Right ventricle myocardium superior (tissue), 1 donor: ENCODE measurements around the gene PRSS16. TPM values are rescaled to one million over a fixed set of nuclear protein-coding genes. Genes with fewer than 3 reads are reported as not detected.

Experiments
- ATAC-seq: fragments of 200-7000 bp; cut with Tn5 transposase; one replicate; pipeline ENCODE4 v1.9.1; 2020; ENCODE audit warnings: mild to moderate bottlenecking; ENCODE audit not compliant: poor library complexity
- DNase-seq: peaks from one replicate; pipeline ENCODE4 v3.0.0-alpha.2; 2020
- intact Hi-C: fragments of 100-400 bp; cut with DNase I; formaldehyde crosslinking; loops from one replicate; pipeline ENCODE4 v1.11.2; 2022
- total RNA-seq: library from RNA; stranded (reverse); fragmentation: NEBNext Ultra II Directional; extraction: Animal tissue kit (Norgen Biotek cat#: 25700); gene quantifications from one replicate; pipeline ENCODE4 v1.2.1, GENCODE V29; 2021
- donor health status: DM: no; HTN: yes; CAD: no; lungs with severe emphysema.

The PRSS16 gene
- total RNA-seq, 1 donor from 2014 or later = not detected

DNA sequence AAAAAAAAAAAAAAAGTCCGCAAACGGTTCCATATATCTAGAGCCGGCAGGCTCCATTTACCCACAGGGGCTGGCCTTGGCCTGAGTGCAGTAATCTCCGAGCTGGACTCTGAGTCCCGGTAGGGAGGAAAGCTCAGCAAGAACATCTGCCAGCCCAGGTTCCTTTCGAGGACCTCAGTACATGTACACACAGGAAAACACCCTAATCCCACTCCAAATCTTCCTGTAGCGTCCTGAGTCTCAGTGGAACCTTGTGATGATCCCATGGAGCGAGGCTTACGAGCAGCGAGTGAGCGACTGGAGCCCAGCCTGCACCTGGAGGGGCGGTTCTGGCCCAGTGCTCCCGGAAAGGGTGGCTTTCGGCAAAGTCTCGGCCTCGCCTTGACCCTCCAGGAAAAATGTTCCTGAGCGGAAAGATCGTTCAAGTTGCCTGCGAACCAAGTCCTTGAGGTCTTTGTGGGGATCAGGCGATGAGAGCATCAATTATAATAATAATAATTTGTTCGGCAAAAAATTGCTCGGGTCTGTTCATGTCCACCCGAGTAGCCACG lies 32.1 kb downstream of the PRSS16 start:
- DNase-seq (no peak), ATAC-seq (no peak)
- intact Hi-C loops = no loop called here

DNA sequence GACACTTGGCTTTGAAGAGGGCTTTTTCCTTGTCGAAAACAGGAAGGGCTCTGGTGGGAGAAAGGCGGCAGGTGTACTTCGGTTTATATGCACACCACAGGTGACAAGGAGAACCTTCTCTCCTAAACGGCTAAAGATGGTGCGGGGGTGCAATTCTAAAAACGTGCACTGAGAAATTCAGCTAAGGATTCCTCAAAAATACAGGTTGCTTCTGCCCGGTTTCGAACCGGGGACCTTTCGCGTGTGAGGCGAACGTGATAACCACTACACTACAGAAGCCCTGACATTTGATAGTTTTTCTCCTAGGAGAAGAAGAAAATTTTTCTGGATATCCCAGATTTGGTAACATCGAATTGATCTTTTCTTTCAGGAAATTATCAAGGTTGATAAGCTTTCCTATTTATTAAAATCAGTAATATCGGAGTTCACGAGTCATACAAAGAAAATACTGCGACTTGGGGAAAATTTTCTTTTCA lies 32.6 kb downstream of the PRSS16 start:
- DNase-seq = no peak
- intact Hi-C loops = no loop called here
- ATAC-seq = no peak

DNA sequence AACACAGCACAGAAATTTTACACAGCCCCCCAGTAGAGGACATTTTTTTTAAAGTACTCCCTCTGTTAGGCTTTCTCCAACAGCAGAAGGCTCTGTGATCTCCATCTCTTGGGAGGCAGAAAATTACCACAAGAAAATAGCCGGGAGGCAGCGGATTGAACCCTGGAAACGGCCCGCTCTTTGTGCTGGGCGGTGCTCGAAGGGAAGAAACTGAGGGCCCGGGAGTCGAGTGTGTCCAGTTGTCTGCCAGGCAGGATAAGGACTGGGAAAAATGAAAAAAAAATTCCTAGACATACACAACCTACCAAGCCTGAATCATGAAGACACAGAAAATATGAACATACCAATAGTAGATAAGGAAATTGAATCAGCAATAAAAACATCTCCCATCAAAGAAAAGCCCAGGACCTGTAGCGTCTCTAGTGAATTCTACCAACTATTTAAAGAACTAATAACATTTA lies 33.1 kb downstream of the PRSS16 start:
- intact Hi-C loops = no loop called here
- DNase-seq (no peak), ATAC-seq (no peak)

DNA sequence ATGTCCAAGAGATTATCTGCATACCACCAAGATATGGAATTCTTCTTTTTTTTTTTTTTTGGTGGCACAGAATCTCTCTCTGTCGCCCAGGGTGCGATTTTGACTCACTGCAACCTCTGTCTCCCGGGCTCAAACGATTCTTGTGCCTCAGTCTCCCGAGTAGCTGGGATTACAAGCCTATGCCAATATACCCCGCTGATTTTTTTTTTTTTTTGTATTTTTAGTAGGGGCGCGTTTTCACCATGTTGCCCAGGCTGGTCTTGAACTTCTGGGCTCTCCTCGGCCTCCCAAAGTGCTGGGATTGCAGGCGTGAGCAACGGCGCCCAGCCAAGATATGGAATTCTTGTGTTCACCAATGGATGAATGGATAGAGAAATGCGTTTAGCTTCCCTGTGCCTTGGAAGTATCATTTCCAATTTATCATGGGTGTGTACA lies 33.6 kb downstream of the PRSS16 start:
- no peak for DNase-seq
- ATAC-seq = no peak
- intact Hi-C loops = no loop called here

- DNase-seq = no peak
- intact Hi-C loops = no loop called here
- ATAC-seq = no peak
Measured at GRCh38 chr6:27281569-27281968, 34.1 kb downstream of the PRSS16 start.

DNA sequence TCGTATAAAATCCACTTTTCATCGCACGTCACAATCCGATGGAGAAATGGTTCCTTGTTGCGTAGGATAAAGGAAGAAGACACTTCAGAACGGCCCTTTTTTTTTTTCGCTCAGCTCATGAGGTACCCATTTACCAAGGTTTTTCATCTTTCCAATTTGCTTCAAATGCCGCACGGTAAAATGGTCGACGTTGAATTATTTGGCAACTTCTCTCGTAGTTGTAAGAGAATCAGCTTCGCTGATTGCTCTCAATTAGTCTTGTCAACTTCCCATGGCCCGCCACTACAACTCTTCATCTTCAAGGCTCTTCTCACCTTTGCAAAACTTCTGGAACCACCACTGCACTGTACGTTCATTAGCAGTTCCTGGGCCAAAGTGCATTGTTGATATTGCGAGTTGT lies 35.8 kb downstream of the PRSS16 start:
- DNase-seq = no peak
- ATAC-seq = no peak
- intact Hi-C loops = no loop called here

- ATAC-seq (no peak), DNase-seq (no peak)
- intact Hi-C loops = no loop called here
Measured at GRCh38 chr6:27286141-27286540, 38.6 kb downstream of the PRSS16 start.

DNA sequence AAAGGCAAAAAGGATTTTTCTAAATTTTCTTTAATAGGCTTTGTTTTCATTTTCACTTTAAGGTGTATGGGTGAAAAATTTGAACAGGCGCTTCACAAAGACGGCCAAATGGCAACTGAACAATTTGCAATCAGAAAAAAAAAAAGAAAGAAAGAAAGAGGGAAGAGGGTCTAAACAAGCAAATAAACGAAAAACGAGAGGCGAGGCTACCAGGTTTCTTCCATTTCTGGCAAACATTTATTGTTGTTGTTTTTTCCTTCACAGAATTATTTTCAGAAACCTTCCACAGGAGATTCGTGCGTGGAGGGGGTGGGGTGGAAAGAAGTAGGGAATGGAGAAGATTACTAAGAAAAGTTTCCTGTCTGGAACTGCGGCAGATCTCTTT lies 40.2 kb downstream of the PRSS16 start:
- ATAC-seq (no peak), DNase-seq (no peak)
- intact Hi-C loops = no loop called here

DNA sequence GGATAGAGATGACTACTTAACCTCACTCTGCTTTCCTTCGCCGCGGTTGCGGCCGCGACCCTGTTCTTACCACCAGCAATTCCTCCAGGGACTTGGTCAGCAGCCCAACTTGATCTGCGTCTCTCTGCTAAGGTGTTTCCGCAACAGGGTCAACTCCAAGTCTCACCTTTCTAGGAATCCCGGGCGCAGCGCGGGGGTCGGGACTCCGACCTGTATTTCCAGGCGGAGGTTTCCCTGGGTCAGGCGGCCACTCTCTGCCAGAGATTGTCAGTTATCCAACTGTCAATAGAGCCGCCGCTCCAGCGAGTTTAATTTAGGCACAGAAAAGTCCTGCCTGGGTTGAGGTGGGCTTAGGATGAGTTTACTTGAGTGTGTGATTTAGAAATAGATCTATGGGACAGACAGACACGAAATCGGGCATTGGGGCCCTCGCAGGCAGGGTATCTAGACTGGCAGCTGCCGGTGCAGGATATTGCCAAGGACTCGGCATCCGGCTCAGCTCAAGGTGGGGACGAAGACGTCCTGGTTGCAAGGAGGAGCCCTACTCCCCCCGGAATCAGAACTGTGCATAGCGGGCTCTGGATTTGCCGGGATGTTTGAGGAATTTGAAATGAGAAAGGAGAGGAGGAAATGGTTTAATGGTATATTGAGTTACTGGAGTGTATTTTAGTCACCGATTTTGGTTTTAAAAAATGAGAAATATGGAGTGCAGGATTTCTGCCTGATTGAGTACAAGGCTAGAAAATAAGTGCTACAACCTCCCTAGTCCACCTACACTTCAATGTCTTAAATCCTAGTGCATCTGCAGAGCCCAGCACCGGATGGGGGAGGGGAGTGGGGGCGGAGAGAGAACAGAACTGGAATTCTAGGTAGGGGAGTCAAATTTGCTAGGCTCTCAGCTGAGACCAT lies 40.9 kb downstream of the PRSS16 start:
- DNase-seq (no peak), ATAC-seq (no peak)
- intact Hi-C loops = no loop called here

DNA sequence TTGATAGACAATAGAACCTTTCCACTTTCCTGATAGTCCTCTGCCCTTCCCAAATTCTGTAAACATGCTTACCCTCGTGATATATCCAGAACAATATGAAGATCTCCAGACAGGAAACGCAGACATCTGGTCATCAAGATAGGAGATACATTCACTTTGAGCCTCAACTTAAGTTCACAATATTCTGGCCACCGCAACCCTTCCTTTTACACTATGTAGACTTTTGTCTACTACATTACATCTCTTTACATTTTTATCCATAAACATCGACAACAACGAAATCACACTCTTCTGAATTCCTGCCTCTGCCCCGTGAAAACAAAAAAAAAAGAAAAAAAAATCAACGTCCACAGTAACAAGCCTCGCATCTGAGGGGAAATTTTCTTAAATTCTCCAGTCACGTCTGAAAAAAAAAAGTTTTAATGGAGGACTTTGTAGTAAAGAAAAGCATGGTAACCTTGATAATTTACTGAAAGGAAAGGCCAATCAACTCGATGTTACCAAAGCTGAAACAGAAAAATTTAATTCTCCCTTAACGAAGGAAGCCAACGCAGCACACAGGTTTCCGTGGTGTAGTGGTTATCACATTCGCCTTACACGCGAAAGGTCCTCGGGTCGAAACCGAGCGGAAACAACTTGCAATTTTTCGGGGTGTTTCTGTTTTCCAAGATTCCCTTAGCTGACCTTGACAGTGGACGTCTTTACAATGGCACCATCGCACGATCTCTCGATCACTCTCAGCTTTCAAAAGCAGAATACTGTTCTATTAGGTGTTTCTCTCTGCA lies 42.8 kb downstream of the PRSS16 start:
- DNase-seq (no peak), ATAC-seq (no peak)
- intact Hi-C loops = no loop called here

DNA sequence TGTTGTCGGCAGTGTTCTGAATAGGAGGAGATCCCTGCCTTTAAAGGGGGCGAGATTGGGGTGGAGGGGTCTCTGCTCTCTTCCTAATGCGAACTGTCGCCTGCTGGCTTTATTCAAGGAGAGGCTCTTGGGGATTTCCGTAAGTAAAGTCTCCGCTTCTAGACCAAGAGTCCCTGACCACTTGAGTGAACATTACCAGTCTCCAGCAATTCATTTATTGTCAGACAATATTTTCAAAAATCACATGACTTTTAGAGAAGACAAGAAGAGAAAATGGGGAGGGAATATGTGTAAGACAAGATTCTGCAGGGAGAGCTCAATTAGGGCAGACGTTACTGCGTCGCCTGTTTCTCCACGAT lies 43.3 kb downstream of the PRSS16 start:
- ATAC-seq = no peak
- intact Hi-C loops = no loop called here
- DNase-seq = no peak

- intact Hi-C loops = no loop called here
- ATAC-seq = no peak
Measured at GRCh38 chr6:27293436-27294098, 46.1 kb downstream of the PRSS16 start.

DNA sequence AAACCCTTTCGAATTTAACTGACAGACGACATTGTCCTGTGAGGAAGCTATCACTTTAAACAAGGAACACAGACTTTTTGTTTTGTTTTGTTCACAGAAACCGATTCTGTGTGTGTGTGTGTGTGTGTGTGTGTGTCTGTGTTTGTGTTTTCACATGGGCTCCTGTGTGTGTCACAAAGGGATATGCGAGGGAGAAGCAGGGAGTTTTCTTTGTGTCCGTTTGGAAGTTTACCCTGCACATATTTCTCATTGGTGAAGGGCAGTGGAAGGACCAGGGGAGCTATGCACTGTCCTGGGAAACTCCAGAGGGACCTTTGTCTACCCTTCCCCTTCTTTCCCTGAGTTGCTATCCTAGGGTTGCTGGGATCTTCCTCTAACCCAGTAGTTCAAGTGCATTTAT lies 46.9 kb downstream of the PRSS16 start:
- intact Hi-C loops = no loop called here
- DNase-seq (no peak), ATAC-seq (no peak)

More at GRCh38 chr6:27293436-27294098, 46.1 kb downstream of the PRSS16 start:
- DNase-seq = no peak

DNA sequence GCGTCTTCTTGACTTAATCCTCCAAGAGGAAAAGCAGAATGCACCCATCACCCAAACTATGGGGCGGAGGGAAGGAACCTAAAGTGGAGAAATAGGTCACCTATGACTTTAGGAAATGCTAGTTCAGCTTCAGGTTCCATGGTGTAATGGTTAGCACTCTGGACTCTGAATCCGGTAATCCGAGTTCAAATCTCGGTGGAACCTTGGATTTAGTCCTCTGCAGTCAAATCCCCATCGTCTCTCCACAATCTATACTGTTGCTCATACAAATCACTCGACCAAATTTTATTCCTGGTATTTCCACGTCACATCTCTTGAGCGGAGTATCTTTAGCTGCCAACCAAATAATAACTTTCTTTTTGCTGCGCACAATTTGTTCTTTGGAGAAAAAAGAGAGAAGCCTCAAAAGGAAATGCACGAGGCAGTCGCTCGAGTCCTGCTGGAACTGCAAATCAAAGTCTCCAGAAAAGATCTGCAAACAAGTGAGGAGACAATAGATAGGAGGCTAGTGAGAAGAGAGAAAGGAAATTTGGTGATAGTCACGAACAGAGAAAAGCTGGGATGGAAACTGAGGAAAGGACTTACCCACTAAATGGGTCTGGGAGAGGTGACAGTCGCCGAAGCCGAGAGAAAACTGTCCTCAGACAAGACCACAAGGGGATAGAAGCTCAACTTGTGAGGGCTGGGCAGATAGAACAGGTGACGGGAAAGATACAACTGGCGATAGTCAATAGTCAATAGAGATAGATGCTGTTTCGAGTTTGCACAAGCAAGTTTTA lies 48.0 kb downstream of the PRSS16 start:
- DNase-seq (no peak), ATAC-seq (no peak)
- intact Hi-C loops = no loop called here

GRCh38 chr6:27296106-27296783 lies 48.7 kb downstream of the PRSS16 start:
- no peak for DNase-seq
- intact Hi-C loops = no loop called here
- ATAC-seq = no peak

DNA sequence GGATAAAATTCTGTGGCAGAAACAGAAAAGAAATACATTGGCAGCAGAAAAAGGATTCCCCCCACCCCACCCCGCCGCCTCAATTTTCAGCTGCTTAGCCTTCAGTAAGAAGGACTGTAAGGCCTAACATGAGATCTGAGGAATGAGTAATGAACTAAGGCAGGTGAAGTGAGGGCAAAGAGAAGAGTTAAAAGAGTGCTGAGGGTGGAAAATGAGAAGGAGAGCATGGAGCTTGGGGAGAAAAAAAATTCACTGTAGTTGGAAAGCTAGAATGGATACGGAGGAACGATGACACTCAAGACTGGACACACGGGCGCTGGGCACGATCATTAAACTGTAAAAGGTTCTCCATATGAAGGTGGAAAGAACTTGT lies 50.0 kb downstream of the PRSS16 start:
- DNase-seq = no peak
- no peak for ATAC-seq
- intact Hi-C loops = no loop called here

DNA sequence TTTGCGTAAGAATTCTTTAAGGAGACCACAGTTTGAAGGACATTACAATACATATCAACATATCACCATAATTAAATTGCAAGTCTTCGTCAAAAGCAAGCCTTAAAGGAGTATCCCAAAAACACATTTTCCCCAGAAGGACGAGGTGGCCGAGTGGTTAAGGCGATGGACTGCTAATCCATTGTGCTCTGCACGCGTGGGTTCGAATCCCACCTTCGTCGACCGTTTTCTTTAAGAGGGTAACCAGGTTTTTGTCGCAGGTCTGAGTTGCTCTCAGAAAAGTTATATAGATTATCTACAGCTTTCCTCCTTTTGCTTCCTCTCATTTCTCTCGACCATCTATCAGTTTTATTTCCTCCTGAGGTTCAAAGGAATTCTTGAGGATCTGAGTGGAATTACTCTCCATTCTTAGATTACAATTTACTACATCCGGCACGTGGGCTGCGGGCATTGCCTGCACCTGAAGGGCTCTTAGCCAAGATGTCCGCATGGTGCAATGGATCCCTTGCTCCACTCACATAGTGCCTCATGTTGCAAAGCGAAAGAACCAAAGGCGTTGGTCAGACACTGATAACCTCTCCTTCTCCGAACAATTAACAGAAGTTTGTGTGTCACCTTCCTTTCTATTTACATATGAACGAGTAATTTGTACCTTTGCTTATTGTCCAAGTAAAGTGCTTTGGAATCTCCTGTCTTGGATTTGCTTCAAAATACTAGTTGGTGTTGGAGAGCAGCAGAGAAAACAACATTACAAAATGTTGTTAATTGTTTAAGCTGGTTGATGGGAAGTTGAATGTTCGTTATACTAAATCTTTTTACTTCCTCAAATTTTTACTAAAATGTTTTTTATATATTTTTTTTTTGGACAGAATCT lies 50.6 kb downstream of the PRSS16 start:
- DNase-seq (no peak), ATAC-seq (no peak)
- intact Hi-C loops = no loop called here
